NCI-H82 treated with DMSO at 0.1 percent for 48 hours (cell line): ENCODE data around the gene PLA2G10.
"Not testable (repeated sequence)": the region's sequence is repeated elsewhere in the genome, so short reads cannot be mapped to it uniquely, and the experiment has no call there.

Experiments
- DNase-seq: peaks from one replicate; lab custom pipeline; 2025; ENCODE audit not compliant: unreplicated experiment; lab: John Stamatoyannopoulos, UW

Gene PLA2G10

DNA sequence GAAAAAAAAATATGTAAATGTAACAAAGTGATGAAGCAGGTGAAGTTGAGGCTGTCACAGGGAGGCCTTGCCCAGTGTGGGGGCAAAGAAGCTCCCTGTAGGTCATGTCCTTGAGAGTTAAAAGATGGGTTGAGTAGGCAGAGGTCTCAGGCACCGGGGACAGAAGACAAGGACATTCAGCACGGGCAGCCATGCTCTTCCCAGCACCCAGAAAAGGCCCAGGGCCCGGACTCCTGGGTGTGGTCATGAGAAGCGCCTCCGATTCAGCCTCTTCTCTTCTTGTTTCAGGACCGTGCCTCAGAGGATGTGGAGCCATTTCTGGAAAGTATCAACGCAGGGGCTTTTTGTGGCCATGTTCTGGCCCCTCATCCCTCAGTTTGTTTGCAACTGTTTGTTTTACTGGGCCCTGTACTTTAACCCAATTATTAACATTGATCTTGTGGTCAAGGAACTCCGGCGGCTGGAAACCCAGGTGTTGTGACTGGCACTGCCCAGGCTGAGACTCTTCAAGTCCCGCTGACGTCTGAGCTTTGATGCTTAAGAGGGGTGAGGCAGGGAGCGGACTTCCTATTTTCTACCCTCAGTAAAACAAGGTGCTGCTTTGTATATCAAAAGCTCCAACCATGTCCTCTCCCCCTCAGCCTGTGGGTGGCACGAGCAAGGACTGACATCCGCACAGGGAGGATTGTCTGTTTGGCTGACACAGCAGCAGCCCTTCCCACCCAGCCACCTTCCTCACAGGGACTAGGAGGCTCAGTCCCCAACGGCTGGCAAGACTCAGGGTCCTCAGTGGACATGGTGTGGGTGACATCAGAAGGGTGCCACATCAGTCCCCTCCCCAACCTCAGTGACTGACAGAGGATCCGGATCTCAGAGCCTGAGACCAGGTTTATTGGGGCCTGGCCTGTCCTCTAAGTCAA lies 26.5 kb downstream of the PLA2G10 start:
- DNase-seq: no peak

DNA sequence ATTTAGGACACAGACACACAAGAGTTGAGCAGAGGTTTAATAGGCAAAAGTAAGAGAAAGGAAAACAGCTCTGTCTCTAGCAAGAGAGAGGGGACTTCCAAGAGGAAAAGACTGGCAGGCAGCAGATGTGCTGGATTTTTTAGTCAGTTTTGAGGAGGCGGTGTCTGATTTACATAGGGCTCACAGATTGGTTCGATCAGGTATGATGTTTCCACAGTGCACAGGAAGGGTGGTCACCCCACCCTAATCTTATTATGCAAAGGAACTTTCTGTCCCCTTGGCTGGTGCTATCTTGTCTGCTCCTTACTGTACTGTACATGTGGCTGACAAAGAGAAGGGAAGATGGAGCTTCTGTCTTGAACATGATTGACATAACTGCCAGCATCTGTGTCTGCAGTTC lies 36.0 kb downstream of the PLA2G10 start:
- DNase-seq: peak; percentile 96

DNA sequence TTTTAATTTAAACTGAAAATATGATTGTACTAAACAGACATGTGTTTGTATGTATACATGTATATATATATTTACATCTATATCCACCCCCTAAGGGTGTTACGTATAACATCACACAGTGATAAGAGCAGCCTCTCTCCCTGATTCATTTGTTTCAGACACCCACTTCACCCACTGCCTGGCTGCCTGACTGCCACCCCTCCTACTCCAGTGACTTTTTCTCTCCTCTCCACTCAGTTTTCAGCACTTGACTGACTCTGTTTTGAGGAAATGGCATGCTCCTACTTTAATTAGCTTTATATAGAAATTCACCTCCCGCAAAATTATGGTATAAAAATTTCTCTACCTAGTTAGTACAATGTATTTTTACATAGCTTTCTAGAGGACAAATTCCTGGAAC lies 41.4 kb downstream of the PLA2G10 start:
- no peak for DNase-seq

- DNase-seq: no peak
Measured at GRCh38 chr16:14650629-14651028, 43.5 kb downstream of the PLA2G10 start.

DNA sequence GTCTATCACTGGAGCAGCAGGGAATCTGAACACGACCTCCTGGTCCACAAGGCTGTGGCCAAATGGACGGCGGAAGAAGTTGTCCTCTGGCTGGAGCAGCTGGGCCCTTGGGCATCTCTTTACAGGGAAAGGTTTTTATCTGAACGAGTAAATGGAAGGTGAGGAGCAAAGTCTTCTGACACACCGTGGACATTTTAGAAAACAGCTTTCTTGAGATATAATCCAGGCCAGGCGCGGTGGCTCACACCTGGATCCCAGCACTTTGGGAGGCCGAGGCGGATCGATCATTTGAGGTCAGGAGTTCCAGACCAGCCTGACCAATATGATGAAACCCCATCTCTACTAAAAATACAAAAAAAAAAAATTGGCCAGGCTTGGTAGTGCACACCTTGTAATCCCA lies 44.3 kb downstream of the PLA2G10 start:
- DNase-seq: no peak

- no peak for DNase-seq
Measured at GRCh38 chr16:14641926-14642325, 52.2 kb downstream of the PLA2G10 start.

GRCh38 chr16:14641206-14641605 lies 52.9 kb downstream of the PLA2G10 start:
- no peak for DNase-seq

DNA sequence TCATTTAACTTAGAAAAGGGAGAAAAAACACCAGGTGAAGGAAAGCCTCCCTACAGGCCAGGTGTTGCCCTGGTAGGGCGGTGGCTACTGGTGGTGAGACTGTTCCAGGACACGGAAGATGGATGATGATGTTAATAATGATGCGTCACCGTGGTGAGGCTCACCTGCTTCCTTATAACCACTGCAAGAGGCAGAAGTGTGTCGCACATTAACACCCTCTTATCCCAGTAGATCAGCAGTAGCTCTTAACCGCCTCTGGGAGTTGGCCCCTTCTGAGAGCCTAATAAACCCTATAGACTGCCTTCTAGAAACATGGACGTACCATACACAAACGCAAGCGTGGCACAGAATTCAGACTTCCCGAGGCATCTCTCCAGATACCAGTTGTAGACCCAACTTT lies 53.6 kb downstream of the PLA2G10 start:
- DNase-seq: no peak

GRCh38 chr16:14636951-14637240 lies 57.2 kb downstream of the PLA2G10 start:
- not testable (repeated sequence) for DNase-seq

GRCh38 chr16:14636179-14636950 lies 57.7 kb downstream of the PLA2G10 start:
- peak; percentile 44 for DNase-seq

- no peak for DNase-seq
Measured at GRCh38 chr16:14635395-14636165, 58.5 kb downstream of the PLA2G10 start.

DNA sequence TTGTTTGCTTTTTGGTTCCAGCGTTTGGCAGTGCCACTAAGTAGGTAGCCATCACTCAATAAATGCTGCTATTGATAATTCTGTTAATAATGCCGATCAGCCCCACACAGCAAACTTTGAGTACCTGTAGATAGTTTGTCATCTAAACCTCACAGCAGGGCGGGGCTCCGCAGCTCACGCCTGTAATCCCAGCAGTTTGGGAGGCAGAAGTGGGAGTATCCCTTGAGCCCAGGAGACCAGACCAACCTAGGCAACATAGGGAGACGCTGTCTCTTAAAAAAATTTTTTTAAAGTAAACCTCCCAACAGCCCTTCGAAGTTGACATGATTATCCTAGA lies 59.8 kb downstream of the PLA2G10 start:
- no peak for DNase-seq

GRCh38 chr16:14632693-14633569 lies 61.2 kb downstream of the PLA2G10 start, which contains the start of gene BFAR:
TSS of gene BFAR (plus strand) at chr16:14632951. CDS start at chr16:14644347, 11,396 bp downstream.
- DNase-seq: peak; percentile 87

- DNase-seq: not testable (repeated sequence)
Measured at GRCh38 chr16:14630620-14631330, 63.3 kb downstream of the PLA2G10 start.

DNA sequence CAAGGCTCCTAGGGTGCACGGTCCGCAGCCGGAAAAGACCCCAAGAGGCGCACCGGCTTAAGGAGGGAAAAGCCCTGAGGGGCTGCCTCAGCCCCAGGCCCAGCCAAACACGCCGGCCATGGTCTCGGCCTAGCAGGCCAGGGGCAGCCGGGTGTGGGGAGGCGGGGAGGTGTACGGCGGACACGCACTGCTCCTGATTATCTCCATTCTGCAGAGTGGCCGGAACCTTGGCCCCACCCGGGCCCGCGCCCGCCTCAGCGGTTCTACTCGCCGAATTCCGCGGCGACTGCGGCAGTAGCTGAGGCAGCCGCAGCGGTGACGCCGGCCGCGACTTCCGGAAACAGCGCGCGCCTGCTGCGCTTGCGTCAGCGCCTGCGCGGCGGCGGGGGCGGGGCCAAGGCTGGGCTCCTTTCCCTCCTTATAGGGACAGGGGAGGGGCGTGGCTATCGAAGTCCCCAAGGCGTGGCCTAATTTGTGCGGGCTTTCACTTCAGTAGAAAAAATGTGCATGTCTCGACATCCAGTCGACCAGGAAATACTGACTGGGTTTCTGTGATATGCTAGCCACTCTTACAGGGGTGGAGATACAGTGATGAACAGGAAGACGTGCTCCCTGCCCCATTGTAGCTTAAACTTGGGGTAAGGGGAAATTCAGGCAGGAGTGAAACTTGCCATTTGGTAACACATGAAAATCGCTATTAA lies 64.0 kb downstream of the PLA2G10 start, which contains the start of gene PARN:
Gene PARN, minus strand, starts transcription at position 342 of the 701 bp plus-strand sequence. Its CDS starts 135 bp downstream, at position 207.
- peak; percentile 95 for DNase-seq

DNA sequence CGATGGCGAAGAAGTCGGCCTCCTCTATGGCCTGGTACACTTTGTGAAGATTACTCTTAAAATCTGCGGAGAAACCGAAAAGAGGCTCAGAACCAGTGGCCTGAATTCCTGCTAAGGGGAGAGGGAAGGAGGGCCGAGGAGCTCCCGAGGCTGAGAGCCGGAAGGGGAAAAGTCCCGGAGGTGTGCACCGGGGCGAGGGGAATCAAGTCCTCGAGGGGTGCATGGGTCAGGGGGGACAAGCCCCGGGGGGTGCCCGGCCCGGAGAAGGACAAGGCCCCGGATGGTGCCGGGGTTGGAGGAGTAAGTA lies 64.5 kb downstream of the PLA2G10 start:
- DNase-seq: no peak

- DNase-seq: no peak
Measured at GRCh38 chr16:14628806-14629611, 65.1 kb downstream of the PLA2G10 start.

GRCh38 chr16:14627078-14627477 lies 67.0 kb downstream of the PLA2G10 start:
- DNase-seq: no peak
